ENCODE measurements around the gene ZNF608. TPM values are rescaled to one million over a fixed set of nuclear protein-coding genes. Genes with fewer than 3 reads are reported as not detected.

ZNF608 gene
- total RNA-seq, 2 donors from 2014 or later = 13.5 to 30.4 TPM

GRCh38 chr5:124746916-124747790, 714 bp upstream of the ZNF608 start:
- Histone ChIP-seq H3K36me3 (no peaks in the 10 kb centered on the region), H3K27me3 (replicated peaks; ENCODE audit: insufficient read depth) (no peaks in the 10 kb centered on the region), H3K4me1 (ENCODE audit: control insufficient read depth in 1 of 2, low read depth in 2 of 2) (peaks cover 4 to 9% of the 10 kb centered on the region in 2 donors), H3K9me3 (no peaks in the 10 kb centered on the region), H3K4me3 (peak overlapping the region; percentile 76), H3K27ac (peak overlapping the region; percentile 85)
- ATAC-seq (ENCODE audit: insufficient number of reproducible peaks, low FRiP score, low read depth) = peak; percentile 67
- DNase-seq (ENCODE audit: low spot score) = peak; percentile 31
- TF ChIP-seq CTCF (IDR thresholded peaks at IDR 0.05) = no peak

GRCh38 chr5:124745007-124745927, 1.2 kb downstream of the ZNF608 start:
- Histone ChIP-seq H3K36me3 (no peaks in the 10 kb centered on the region), H3K27ac (peak overlapping the region; percentile 85), H3K4me3 (peak overlapping the region; percentile 76), H3K27me3 (replicated peaks; ENCODE audit: insufficient read depth) (no peaks in the 10 kb centered on the region), H3K4me1 (ENCODE audit: control insufficient read depth in 1 of 2, low read depth in 2 of 2) (peaks cover 12 to 20% of the 10 kb centered on the region in 2 donors), H3K9me3 (no peaks in the 10 kb centered on the region)
- no peak for TF ChIP-seq CTCF (IDR thresholded peaks at IDR 0.05)
- no peak for ATAC-seq (ENCODE audit: insufficient number of reproducible peaks, low FRiP score, low read depth)
- DNase-seq (ENCODE audit: low spot score) = no peak

DNA sequence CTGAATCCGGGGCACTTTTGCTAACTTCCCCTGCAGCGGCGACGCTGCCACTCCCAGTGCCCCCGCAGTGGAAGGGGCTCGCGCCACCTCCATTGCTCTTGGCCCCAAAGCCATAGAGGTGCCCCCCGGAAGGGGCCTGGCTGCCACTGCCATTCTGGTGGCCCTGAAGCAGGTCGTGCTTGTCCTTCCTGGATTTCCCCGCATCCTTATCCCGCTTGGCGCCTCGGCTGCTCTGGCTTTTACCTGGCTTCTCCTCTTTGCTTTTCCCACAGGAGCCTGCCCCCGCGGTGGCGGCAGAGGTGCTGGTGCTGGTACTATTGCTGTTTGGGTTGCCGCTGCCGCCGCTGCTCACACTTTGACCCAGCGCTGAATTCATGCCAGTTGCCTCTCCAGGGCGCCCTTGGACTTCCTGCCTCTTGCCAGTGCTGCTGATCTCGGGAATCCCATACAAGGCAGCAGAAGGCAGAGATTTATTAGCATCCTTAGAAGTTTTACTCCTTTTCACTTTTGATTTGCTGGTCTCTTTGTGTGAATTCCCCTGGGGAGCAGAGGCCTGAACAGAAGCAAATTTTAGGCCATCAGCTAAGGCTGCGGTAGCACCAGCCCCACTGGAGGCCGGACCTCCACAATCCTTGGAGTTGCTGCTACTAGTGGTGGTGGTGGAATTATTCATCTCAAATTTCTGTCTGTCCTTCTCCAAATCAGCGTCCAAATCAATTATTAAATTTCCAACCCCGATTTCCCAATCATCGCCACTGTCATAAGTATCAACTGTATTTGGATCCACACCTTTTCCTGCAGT, 2.1 kb downstream of the ZNF608 start:
- Histone ChIP-seq H3K4me3 (peak overlapping the region; percentile 76), H3K27ac (peak overlapping the region; percentile 72 to 85), H3K4me1 (ENCODE audit: control insufficient read depth in 1 of 2, low read depth in 2 of 2) (peaks cover 12 to 18% of the 10 kb centered on the region in 2 donors), H3K27me3 (replicated peaks; ENCODE audit: insufficient read depth) (no peaks in the 10 kb centered on the region), H3K36me3 (no peaks in the 10 kb centered on the region), H3K9me3 (no peaks in the 10 kb centered on the region)
- peak; percentile 16 for TF ChIP-seq CTCF (IDR thresholded peaks at IDR 0.05)
- no peak for ATAC-seq (ENCODE audit: insufficient number of reproducible peaks, low FRiP score, low read depth)
- no peak for DNase-seq (ENCODE audit: low spot score)

- Histone ChIP-seq H3K27ac (peak overlapping the region; percentile 72 to 85), H3K9me3 (no peaks in the 10 kb centered on the region), H3K4me1 (ENCODE audit: control insufficient read depth in 1 of 2, low read depth in 2 of 2) (peaks cover 12 to 23% of the 10 kb centered on the region in 2 donors), H3K36me3 (no peaks in the 10 kb centered on the region), H3K27me3 (replicated peaks; ENCODE audit: insufficient read depth) (no peaks in the 10 kb centered on the region), H3K4me3 (peak overlapping the region; percentile 76)
- DNase-seq (ENCODE audit: low spot score) = no peak
- no peak for TF ChIP-seq CTCF (IDR thresholded peaks at IDR 0.05)
- ATAC-seq (ENCODE audit: insufficient number of reproducible peaks, low FRiP score, low read depth) = no peak
Measured at GRCh38 chr5:124743602-124744169, 2.8 kb downstream of the ZNF608 start.

Data from thoracic aorta (tissue), 2 donors.